Limb (tissue), 2 donors: Measurements from ENCODE around the gene ADAM23.

Experiments used
- DNase-seq, 2 donors: peaks; one replicate each; pipeline ENCODE4 v3.0.0-alpha.2; 2016; ENCODE audit errors: extremely low spot score in 2 of 2

ADAM23 gene

DNA sequence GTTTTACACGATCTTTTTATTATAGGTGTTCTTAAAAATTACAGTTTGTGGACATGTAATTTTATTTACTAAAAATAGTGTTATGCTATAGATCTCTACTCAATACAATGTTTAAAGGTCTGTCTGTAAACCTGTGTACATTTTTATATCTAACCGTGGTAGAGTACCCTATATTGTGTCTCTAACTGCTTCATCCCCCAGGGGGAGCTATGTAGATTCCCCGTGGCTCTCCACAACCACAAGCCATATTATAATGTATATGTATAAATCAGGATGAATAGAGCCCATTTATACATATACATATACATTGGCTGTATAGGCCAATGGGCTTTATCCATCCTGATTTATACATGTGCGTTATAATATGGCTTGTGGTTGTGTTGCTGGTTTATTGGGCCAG is 59.4 kb downstream of the ADAM23 start:
- DNase-seq: no peak

DNA sequence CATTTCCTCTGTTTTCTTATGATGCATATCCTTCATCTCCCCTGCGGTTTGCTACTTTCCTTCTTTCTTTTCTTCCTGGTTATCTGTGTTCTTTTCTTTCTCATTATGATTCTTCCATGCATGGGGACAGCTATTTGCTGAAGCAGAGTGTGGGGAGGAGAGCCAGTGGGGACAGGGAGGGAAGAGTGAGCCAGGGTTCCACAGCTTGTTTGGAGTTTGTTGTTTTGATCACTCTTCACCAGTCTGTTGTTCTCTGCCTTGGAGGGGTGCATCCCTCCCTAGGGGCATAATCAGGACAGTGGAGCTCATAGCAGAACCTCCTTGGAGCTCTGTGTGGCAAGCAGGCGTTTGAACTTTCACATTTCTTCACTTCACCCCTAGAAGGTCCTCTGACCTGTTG is 68.0 kb downstream of the ADAM23 start:
- DNase-seq: no peak

DNA sequence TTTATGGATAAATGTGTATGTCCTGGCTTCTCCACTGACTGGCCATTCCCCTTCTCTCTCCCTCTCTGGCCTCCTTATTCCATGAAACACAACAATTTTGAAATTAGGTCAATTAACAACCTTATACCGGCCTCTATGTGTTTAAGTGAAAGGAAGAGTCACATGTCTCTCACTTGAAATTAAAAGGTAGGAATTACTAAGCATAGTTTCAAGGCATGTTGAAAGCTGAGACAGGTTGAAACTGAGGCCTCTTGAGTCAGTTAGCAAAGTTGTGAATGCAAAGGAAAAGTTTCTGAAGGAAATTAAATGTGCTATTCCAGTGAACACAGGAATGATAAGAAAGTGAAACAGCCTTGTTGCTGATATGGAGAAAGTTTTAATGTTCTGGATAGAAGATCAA is 69.7 kb downstream of the ADAM23 start:
- DNase-seq: no peak

DNA sequence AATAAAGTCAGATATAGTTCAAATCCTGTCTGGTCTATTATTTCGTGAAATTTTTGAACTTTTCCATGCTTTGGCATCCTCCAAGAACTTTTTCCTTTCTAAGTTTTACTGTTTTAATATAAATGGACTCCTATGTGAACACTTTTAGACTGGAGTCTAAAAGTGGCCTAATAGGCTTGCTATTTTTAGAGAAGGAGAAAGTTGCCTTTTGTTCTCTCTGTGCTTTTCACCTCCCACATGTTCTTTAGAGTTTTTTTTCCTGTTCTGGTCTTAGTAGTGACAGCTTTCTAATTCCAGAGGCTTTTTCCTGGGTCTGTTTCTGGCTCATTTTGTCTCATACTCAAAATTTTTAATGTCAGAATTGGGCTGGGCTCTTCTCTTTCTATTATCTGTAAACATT is 72.2 kb downstream of the ADAM23 start:
- DNase-seq: no peak

DNA sequence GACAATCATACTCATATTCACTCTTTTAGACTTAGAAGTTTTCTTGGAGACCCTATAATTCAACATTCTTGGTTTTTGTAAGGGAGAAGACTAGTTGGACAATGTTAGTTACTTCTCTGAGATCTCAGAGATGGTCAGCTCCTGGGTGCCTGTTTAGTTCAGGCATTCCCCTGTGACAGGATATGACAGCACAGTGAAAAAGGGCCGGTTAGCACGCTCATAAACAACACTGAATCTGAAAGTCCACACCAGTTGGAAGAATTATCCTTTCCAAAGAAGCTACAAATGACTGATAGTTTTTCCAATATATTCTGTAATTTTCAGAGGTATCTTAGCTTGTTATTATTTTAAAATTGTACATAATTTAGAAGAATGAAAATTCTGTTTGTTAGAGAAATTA is 75.7 kb downstream of the ADAM23 start:
- DNase-seq: no peak

DNA sequence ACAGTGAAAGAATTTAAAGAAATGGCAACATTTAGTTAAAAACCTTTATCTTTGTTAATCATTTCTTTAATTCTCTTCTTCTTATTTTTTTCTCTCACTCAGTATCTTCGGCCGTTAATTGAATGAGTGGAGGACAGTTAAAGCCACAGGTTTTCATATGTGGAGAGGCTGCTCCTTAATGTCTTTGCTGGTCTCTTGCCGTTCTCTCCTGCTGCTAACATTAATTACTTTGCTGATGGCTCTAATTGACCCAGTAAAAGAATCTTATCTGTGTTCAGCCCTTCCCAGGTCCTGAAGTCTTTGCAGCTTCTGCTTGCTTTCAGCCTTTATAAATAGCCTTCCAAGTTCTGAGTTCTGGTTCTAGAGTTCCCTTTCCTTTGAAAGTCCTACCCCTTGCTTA is 77.1 kb downstream of the ADAM23 start:
- DNase-seq: no peak

DNA sequence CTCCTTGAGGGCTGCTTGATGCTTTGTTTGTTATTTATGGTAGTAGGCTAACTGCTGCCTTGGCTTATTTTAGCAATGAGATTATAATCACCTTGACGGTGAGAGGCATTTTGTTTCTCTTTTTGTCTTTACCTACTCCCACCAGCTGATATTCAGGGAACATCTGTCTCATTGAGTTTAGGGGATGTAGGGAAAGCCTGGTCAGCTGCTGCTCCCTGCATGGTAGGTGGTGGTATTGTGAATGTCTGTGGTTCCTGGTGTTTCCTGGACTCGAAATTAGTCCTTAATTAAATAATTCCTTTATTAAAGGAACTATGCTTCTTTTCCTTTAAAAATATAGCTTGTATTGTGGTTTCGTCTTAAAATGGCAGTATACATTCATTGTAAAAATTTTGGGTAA is 77.8 kb downstream of the ADAM23 start:
- no peak for DNase-seq

DNA sequence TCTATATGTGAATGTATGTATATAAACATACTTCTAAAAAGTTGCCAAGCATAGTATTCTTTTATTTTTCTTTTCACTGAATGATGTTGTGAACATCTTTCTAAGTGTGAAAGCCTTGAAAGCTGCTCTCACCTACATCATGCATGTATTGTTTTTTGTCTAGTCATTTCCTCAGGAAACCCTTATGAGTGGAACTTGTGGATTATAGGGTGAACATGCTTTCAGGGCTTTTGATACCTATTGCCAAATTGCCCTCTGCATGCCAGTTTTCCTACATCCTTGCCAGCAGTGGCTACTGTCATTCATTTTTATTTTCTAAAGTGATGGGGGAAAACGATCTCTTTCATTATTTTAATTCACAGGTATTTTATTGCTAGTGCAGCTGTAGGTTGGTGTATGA is 78.3 kb downstream of the ADAM23 start:
- no peak for DNase-seq

DNA sequence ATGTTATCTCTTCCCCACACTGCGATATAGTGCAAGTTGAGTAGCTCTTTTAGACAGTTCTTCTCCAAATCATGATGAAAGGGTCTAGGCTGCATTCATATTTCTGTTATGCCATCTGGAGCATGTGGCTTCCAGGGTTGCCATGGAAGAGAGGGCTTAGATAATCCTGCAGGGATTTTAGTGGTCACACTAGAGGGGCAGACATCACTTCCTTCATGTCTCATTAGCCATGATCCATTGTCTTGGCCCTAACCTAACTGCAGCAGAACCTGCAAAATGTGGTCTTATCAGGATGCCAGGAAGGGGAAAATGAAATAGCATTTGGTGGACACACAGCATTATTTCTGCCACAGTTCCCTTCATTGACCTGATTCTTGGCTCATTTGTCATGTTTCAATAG is 83.1 kb downstream of the ADAM23 start:
- DNase-seq: no peak

DNA sequence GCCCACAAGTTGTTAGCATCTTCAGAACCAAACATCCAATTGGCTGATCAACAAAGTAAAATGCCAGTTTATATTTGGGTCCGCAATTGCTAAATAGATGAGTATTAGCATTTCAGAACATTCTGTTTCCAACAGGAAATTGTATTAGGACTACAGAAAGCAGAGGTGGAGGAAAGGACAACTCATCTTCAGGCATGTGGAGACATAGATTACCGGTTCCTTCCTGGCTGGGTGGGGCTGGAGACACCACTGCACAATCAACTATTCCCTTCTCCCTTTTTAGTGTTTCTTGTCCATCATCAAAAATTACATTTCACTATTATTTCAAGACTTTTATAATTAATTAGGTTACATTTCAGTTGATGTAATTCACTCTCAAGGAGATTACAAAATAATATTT is 83.8 kb downstream of the ADAM23 start:
- no peak for DNase-seq

DNA sequence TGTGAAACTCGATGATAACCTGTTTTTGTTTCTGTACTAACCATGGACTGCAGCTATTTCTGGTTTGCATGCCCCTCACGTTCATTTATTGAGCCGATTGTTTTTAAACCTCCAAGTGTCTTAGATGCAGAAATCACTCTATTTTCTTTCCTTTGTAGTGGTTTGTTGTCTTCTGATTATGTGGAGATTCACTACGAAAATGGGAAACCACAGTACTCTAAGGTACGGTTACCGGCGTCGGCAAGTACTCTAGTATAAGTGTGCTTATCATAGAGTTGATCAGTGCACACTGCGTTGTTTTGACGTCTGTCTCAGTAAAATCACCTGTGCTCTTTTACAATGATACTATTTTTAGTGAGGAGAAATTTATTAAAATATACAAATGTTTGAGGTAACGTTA is 87.4 kb downstream of the ADAM23 start:
- DNase-seq: no peak

DNA sequence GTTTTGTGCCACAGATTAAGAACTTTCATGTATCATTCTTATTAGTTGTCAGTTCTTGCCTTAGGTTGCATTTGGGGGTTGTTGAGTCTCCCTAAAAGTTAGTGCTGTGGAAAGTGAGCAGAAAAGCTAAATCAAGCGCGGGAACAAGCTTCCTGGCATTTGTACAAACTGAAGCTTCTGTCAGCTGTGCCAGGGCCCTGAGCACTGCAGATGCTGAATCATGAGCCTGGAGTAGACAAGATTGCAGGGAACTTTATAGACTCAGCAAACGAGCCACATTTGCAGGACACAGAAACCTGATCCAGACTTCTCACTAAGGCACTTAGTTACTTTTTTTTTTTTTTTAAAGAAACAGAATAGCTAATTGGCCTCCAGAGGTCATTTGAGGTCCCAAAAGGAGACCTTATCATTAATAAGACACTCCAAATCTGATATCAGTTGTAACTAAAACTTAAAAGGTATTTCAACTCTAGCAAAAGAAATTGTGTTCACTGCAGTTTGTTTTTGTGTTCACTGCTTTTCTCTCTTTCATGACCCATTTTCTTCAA is 88.7 kb downstream of the ADAM23 start:
- peak in 1 of 2 donors; percentile 19 for DNase-seq

DNA sequence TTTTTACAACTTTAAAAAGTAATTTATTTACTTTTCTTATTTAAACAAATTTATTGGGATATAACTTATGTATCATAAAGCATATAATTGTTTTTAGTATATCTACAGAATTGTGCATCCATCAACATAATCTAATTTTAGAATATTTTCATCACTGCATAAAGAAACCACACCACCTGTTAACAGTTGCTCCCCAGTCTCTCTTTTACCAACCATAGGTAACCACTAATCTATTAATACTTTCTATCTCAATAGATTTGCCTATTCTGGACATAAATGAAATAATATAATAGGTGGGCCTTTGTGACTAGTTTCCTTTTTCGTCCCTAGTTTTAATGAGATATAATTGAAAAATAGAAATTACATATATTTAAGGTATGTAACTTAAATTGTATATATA is 90.6 kb downstream of the ADAM23 start:
- no peak for DNase-seq

DNA sequence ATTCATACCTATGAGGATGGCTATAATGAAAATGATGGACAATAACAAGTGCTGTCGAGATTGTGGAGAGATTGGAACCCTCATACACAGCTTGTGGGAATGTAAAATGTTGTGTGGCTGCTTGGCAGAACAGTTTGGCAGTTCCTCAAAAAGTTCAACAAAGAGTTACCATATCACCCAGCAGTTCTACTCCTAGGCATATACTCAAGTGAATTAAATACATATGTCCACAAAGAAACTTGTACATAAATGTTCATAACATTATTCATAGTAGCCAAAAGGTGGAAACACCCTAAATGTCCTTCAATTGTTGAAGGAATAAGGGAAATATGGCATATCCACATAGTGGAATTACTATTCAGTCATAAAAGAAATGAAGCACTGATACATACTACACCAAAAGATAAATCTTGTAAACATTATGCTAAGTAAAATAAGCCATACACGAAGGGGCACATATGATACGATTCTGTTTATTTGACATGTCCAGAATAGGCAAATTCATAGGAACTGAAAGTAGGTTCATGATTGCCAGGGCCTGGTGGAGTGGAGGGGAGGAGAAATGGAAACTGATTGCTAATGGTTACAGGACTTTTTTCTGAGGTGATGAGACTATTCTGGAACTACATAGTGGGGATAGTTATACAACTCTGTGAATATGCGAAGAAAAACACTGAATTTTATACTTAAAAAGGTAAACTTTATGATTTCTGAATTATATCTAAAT is 92.1 kb downstream of the ADAM23 start:
- DNase-seq: no peak

DNA sequence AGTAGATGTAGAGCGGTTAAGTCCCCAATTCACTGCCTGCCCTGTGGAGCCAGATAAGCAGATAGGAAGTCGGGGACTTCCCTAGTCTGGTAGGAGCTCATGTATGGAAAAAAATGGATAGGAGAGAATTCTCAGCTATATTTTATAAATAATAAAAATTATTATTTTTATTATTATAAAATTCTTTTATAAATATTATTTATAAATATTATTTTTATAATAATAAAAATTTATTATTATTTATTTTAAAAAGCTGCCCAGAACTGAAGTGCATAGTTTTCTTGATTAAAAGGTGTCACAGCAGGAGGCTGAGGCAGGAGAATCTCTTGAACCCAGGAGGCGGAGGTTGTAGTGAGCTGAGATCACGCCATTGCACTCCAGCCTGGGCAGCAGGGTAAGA is 97.4 kb downstream of the ADAM23 start:
- no peak for DNase-seq

DNA sequence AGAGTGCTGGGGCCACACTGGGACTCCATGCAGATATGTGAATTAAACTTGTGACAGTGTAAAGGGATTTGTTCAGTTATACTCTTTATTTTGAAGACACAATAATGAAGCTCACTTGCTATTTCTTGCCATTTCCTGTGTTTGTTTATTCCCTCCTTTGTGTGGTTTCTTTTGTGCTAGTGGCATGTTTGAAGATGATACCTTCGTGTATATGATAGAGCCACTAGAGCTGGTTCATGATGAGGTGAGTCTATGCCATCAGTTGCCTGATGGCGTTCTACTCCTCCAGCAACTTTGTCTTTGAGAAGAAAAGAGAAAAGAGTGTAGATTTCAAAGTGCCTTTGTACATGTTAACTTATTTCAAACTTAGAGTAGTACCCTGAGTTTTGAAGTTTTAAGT is 99.7 kb downstream of the ADAM23 start:
- DNase-seq: no peak

DNA sequence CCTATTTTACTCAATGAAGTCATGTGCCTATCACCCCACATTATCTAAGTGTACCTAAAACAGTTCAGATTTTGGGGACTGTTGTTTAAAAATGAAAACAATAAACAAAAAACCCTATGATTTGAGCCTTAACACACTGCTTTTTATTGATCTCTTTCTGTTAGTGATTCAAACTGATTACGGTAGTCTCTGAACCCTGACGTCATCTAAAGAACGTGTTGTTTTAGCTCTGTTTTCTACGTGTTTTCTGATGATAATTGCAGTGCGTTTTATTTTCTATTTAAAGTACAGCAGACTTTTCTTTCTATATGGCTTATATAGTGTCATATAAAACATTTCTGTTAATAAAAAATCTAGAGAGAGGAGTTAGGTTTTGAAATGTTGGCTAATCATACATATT is 105.1 kb downstream of the ADAM23 start:
- DNase-seq: no peak

DNA sequence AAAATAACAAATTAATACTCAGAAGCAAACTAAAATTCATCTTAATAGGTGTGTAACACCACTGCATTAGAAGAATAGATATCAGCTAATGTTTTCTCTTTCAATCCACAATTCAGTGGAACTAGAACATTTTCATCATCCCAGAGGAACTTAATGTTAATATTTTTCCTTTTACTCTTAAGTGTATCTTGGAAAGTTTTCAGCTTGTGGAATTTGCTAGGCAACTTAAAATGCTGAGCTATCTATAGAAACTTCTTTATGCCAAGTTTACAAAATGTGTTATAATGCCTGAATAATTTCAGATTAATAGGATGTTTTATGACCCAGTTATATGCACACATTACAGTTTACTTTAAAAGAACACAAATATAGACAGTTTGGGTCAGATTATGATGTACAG is 112.4 kb downstream of the ADAM23 start:
- peak in 1 of 2 donors; percentile 27 for DNase-seq

DNA sequence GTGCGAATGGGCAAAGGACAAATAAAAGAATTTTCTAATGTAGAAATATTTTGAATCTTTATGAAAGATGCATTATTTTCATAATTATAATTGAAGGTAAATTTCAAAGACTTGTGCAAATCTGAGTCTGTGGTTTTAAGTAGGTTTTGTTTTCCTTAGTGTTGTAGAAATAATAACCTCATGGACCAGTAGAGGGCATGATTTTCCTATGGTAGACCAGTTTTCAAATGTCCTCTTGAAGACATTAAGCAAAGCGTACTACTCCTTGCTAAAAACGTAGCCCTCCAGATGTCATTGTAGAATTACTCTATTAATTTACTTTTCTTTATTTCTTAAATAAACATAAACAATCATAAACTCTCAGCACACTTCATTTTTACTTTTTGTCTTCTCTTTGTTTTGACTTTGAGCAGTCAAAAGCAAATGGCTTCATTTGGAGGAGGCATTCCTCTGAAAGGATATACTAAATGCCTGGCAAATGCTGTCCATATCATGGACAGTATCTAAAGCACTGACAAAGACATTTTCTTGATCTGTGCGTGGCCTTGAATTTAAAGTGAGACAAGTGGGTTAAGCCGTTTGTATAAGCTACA is 113.1 kb downstream of the ADAM23 start:
- DNase-seq: peak in 1 of 2 donors; percentile 13

DNA sequence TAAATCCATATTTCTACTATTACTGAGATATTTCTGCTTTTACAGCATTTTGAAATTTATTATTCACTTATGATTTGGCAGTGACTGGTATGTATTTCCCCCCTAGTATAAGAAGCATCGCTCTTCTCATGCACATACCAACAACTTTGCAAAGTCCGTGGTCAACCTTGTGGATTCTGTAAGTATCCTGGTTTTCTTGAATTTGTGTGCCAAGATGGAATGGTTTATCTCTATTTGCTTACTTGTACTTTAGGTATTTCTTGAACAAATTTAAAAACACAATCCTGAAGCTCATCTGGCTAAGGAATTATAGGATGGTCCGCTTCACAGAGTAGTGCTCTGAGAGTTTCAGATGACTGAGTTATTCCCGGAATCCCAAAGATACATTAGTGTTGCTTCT is 114.0 kb downstream of the ADAM23 start:
- no peak for DNase-seq

DNA sequence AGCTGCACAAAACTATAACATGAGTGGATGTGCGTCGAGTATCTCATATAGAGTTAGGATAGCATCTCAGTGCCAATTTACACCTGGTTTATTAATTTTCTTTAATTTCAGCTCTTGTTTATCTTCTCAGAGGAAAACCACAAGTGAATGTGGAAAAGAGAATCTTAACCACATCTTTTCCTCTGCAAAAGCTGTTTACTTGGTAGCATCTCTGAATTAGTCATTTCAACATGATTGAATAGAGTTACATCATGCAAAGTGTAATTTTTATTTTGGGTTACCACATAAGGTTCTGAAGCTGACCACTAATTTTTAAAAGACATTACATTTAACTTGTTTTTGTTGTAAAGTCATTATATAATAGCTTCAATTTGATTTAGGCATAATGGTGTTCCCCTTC is 115.2 kb downstream of the ADAM23 start:
- no peak for DNase-seq

DNA sequence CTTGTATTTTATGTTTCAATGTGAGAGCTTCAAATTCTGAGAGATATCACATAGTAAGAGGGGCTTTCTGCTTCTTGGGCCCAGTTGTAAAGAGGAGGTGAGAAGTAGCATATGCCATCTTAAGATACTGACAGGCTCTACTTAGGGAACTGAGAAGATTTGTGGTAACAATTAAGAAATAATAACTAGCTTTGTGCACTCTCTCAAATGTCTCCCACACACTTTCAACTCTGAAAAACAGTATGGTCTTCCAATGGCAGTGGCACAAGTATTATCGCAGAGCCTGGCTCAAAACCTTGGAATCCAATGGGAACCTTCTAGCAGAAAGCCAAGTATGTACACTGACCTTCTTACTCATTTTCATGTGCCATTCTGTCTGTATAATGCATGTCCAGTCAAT is 118.6 kb downstream of the ADAM23 start:
- DNase-seq: no peak

DNA sequence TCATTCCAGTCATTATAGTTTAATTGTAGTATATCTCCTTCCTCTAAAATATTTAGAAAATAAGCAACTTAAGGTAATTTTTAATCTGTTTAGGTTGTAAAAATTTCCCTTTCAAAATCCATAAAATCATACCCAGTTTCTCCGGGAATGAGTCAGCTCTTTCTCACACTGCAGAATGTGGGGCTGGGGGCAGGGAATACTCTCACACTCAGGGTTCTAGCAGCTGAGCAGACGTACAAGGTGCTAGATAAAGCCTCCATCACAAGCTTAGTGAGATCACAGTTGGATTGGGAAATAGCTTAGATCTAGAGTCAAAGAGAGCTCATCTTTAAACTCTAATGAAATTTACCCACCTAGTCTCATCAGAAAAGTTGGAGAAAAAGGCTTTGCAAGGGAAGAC is 119.0 kb downstream of the ADAM23 start:
- no peak for DNase-seq
